Esophagus muscularis mucosa (tissue), 4 donors: Measurements from ENCODE around the gene FRMD4A. TPM values are rescaled to one million over a fixed set of nuclear protein-coding genes. Genes with fewer than 3 reads are reported as not detected.

ENCODE experiments used
- DNase-seq: peaks from one replicate; pipeline ENCODE4 v3.0.0-alpha.2; 2017; ENCODE audit errors: extremely low spot score
- H3K27ac ChIP-seq, 4 donors: fragments of 200-600 bp; sonication (generic); replicated peaks in 1 of 4; 1 replicate in 3 of 4; 2 replicates in 1 of 4; pipeline ENCODE4 v1.5.1; 2016 to 2019; ENCODE audit warnings: mild to moderate bottlenecking in 1 of 4
- H3K27me3 ChIP-seq, 4 donors: fragments of 200-600 bp; sonication (generic); one replicate each; pipeline versions ENCODE4 v1.5.1 to v1.6.0; 2016 to 2019
- H3K36me3 ChIP-seq, 4 donors: fragments of 200-600 bp; sonication (generic); one replicate each; pipeline ENCODE4 v1.5.1; 2016 to 2019
- H3K4me1 ChIP-seq, 4 donors: fragments of 200-600 bp; sonication (generic); one replicate each; pipeline ENCODE4 v1.5.1; 2016 to 2019
- H3K4me3 ChIP-seq, 4 donors: fragments of 200-600 bp; sonication (generic); 1 replicate in 2 of 4; 2 replicates in 2 of 4; pipeline ENCODE4 v1.5.1; 2016 to 2019; ENCODE audit warnings: mild to moderate bottlenecking in 4 of 4, moderate library complexity in 1 of 4
- H3K9me3 ChIP-seq, 4 donors: fragments of 200-600 bp; sonication (generic); 1 replicate in 3 of 4; 2 replicates in 1 of 4; pipeline ENCODE4 v1.5.1; 2016 to 2019
- EP300 ChIP-seq: sonication (generic); formaldehyde crosslinking; IDR thresholded peaks from one replicate; pipeline ENCODE4 v1.6.1; 2017; ENCODE audit warnings: antibody characterized with exemption
- POLR2A ChIP-seq: fragments of 450-650 bp; IDR thresholded peaks from one replicate; pipeline ENCODE4 v1.6.1; 2017; ENCODE audit warnings: antibody characterized with exemption, moderate library complexity, mild to moderate bottlenecking, low read depth
- POLR2AphosphoS5 ChIP-seq, 2 donors: sonication (generic); formaldehyde crosslinking; IDR thresholded peaks; one replicate each; pipeline ENCODE4 v1.6.1; 2017; ENCODE audit warnings: antibody characterized with exemption in 2 of 2
- WGBS: methylation state at CpG from one replicate; pipeline ENCODE4 v1.1.5; 2018; 5-methylcytosine and 5-hydroxymethylcytosine counted together
- intact Hi-C: fragments of 100-400 bp; cut with DNase I; formaldehyde crosslinking; loops from one replicate; pipeline ENCODE4 v1.15.1; 2023
- total RNA-seq, 4 donors: library from RNA; depleted of rRNA; stranded (reverse); fragments of >200 nt; gene quantifications; one replicate each; pipeline versions ENCODE4 v1.1.0 to v1.2.1, GENCODE V29; 2016
- TF ChIP-seq, protein P1 (sequence below), 3 experiments: fragments of 200-600 bp in 2 of 3; fragments of 450-650 bp in 1 of 3; sonication (generic) in 2 of 3; IDR thresholded peaks; one replicate each; pipeline ENCODE4 v1.5.1; 2017 to 2019; ENCODE audit warnings: antibody characterized with exemption in 3 of 3, mild to moderate bottlenecking in 2 of 3, moderate library complexity in 1 of 3

FRMD4A gene
- total RNA-seq, 4 donors from 2014 or later = 17.0 to 28.8 (median 21.8) TPM

DNA sequence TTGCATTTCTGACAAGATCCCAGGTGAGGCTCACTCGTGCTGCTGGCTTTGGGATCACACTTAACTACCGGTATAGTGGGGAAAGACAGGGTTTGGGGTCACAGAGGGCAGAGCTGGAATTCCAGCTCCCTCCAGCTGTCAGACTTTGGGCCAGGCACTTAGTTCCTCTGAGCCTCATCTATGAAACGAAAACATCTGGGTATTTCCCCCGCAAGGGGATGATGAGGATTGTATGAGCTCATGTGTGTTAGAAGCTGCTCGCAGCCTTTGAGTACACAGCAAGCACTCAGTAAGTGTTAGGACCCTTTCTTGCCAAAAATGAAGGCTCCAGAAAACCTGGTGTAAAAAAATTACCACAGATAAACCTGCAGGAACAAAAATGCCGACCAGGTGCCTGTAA, 677.9 kb downstream of the FRMD4A start:
- TF ChIP-seq EP300 (no peak), POLR2A (no peak), POLR2AphosphoS5 (IDR thresholded peaks at IDR 0.05) (no peak)
- TF ChIP-seq, protein P1, sequence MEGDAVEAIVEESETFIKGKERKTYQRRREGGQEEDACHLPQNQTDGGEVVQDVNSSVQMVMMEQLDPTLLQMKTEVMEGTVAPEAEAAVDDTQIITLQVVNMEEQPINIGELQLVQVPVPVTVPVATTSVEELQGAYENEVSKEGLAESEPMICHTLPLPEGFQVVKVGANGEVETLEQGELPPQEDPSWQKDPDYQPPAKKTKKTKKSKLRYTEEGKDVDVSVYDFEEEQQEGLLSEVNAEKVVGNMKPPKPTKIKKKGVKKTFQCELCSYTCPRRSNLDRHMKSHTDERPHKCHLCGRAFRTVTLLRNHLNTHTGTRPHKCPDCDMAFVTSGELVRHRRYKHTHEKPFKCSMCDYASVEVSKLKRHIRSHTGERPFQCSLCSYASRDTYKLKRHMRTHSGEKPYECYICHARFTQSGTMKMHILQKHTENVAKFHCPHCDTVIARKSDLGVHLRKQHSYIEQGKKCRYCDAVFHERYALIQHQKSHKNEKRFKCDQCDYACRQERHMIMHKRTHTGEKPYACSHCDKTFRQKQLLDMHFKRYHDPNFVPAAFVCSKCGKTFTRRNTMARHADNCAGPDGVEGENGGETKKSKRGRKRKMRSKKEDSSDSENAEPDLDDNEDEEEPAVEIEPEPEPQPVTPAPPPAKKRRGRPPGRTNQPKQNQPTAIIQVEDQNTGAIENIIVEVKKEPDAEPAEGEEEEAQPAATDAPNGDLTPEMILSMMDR (IDR thresholded peaks at IDR 0.05) = no peak
- no peak for DNase-seq
- Histone ChIP-seq H3K27ac (no peak overlapping the region), H3K9me3 (no peaks in the 10 kb centered on the region), H3K4me1 (peaks cover 0 to 10% (median 0%) of the 10 kb centered on the region in 4 donors), H3K4me3 (no peak overlapping the region), H3K36me3 (peaks cover 33 to 97% (median 90%) of the 10 kb centered on the region in 4 donors), H3K27me3 (no peaks in the 10 kb centered on the region)
- 57% methylated on average over 4 of the region's 6 CpGs for WGBS
- intact Hi-C loops = no loop called here

DNA sequence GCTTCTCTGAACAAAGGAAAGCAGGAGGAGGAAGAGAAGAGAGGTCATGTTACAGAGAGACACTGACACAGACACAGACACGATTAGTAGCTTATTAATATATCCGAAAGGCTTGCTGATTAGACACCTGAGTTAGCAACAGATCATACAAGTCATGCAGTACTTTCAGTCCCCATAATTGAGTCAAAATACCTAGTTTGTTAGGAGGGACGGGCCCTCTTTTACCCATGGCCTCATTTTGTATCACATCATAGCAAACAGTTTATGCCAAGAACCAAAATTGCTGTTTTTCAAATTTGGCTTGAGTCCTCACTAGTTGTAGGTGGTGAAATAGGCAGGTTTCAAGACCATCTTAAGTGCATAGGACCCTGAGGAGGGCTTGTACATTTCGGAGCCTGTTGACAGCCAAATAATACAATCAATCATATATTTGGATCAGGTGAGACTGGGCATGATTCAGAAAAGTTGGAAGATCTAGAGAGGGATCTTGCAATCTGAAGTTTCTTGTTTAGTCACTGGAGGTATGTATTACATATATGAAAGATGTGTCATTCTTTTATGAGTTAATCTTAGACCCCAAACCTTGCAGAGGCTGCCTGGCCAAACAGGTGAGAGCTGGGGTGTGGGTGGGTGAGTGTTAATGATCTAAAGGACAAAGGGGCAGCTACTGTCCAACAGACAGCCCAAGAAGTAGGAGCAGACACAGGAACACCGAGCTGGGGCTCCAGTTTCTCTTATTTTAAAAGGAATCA, 678.6 kb downstream of the FRMD4A start:
- H3K36me3 ChIP-seq = peaks cover 30 to 97% (median 86%) of the 10 kb centered on the region in 4 donors
- WGBS = 73% methylated on average over 5 of the region's 5 CpGs
- H3K4me1 ChIP-seq = peaks cover 0 to 10% (median 0%) of the 10 kb centered on the region in 4 donors
- TF ChIP-seq POLR2AphosphoS5 (IDR thresholded peaks at IDR 0.05) = no peak
- TF ChIP-seq POLR2A = no peak
- intact Hi-C loops = no loop called here
- no peaks in the 10 kb centered on the region for H3K27me3 ChIP-seq
- H3K9me3 ChIP-seq = no peaks in the 10 kb centered on the region
- DNase-seq = no peak
- no peak overlapping the region for H3K27ac ChIP-seq
- H3K4me3 ChIP-seq = no peak overlapping the region

DNA sequence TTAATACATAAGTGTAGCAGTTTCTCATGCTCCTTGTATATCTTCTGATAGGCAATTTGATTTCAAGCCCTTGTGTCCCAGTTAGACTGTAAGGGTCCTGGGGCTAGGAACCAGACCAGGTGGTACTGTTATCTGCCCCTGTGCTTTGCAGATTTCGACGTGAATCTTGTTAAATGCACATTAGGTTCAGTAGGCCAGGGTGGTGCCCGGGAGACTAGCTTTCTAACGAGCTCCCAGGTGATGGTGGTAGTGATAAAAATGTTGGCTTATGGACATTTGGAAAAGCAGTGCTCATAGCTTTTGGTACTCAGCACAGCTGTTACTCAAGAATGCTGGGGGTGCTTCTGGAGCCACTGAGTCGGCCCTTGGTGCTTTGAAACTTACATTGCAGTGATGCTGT, 679.8 kb downstream of the FRMD4A start:
- peaks cover 0 to 10% (median 0%) of the 10 kb centered on the region in 4 donors for H3K4me1 ChIP-seq

DNA sequence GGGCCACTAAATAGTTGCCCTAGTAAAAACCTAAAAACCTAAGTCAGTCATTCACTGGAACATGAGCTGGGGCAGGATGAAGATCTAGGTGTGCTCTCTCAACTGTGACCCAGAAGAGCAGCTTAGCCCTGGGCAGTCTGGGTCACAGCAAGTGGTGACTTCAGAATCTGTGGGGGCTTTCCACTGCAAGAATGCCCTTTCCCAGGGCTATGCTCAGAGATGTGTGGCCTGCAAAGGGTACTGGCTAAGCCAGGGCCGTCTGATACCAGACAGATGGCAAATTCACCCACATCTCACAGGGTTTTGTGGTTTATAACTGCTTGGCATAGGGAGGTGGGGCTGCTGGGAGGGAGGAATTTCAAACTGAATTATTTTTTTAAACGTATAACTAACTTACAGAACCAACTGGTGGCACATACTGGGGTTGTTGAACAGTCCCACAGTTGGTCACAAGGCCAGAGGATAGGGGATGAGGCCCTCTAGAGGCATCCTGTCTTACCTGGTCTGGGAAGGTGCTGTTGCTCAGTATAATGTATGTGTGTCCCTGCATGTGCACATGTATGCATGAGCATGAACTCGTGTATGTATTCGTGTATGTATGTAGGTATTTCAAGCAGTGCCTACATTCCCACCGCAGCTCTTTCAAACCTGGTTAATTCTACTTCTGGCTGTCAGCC, 680.7 kb downstream of the FRMD4A start:
- no peak overlapping the region for H3K27ac ChIP-seq
- no peaks in the 10 kb centered on the region for H3K27me3 ChIP-seq
- H3K4me1 ChIP-seq = peaks cover 0 to 10% (median 0%) of the 10 kb centered on the region in 4 donors
- no peak for DNase-seq
- intact Hi-C loops = no loop called here
- no peak for TF ChIP-seq POLR2A
- TF ChIP-seq EP300 = no peak
- TF ChIP-seq, protein P1 (IDR thresholded peaks at IDR 0.05) = no peak
- 68% methylated on average over 5 of the region's 5 CpGs for WGBS
- no peaks in the 10 kb centered on the region for H3K9me3 ChIP-seq
- peaks cover 37 to 99% (median 92%) of the 10 kb centered on the region in 4 donors for H3K36me3 ChIP-seq
- H3K4me3 ChIP-seq = no peak overlapping the region

More for the DNA sequence above, 679.8 kb downstream of the FRMD4A start:
- Histone ChIP-seq H3K36me3 (peaks cover 34 to 97% (median 87%) of the 10 kb centered on the region in 4 donors), H3K27me3 (no peaks in the 10 kb centered on the region), H3K4me3 (no peak overlapping the region), H3K9me3 (no peaks in the 10 kb centered on the region), H3K27ac (no peak overlapping the region)
- TF ChIP-seq, protein P1 (IDR thresholded peaks at IDR 0.05) = no peak
- TF ChIP-seq POLR2AphosphoS5 (IDR thresholded peaks at IDR 0.05) (no peak), EP300 (no peak), POLR2A (no peak)
- intact Hi-C loops = no loop called here
- 100% methylated on average over 3 of the region's 5 CpGs for WGBS
- DNase-seq = no peak

DNA sequence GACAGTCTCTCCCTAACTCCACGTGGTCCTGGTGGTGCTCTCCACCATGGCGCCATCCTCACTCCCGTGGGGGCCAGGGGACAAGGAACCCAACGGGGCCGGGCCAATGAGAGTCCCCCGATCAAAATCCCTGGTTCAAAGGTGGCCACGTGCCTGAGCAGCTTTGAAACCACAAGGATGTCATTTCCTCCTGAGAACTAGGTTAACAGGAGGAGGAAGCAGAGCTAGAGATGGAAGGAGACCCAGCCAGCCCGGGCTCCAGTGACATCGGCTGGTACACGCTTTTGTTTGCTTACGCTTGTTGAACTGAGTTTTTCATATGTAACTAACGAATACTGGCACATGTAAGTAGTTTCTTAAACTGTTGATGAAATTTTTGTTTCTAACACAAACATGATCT, 682.3 kb downstream of the FRMD4A start:
- WGBS = 92% methylated on average over 12 of the region's 12 CpGs
- no peak overlapping the region for H3K27ac ChIP-seq
- no peak overlapping the region for H3K4me3 ChIP-seq
- peaks cover 0 to 10% (median 0%) of the 10 kb centered on the region in 4 donors for H3K4me1 ChIP-seq
- DNase-seq = no peak
- TF ChIP-seq, protein P1 (IDR thresholded peaks at IDR 0.05) = no peak
- TF ChIP-seq EP300 (no peak), POLR2A (no peak), POLR2AphosphoS5 (IDR thresholded peaks at IDR 0.05) (no peak)
- no peaks in the 10 kb centered on the region for H3K9me3 ChIP-seq
- intact Hi-C loops = no loop called here
- H3K36me3 ChIP-seq = peaks cover 37 to 88% (median 80%) of the 10 kb centered on the region in 4 donors
- H3K27me3 ChIP-seq = no peaks in the 10 kb centered on the region
